Measurements from ENCODE around the gene CDKN3. TPM values are rescaled to one million over a fixed set of nuclear protein-coding genes. Genes with fewer than 3 reads are reported as not detected.

CDKN3 gene, protein sequence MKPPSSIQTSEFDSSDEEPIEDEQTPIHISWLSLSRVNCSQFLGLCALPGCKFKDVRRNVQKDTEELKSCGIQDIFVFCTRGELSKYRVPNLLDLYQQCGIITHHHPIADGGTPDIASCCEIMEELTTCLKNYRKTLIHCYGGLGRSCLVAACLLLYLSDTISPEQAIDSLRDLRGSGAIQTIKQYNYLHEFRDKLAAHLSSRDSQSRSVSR
- total RNA-seq (2014; rRNA removed; shearing (Covaris generic)) = 147 and 177 TPM in 2 replicates
- 243 and 307 TPM in 2 replicates for polyA plus RNA-seq (2014; cell fraction: nucleus; rRNA removed)

DNA sequence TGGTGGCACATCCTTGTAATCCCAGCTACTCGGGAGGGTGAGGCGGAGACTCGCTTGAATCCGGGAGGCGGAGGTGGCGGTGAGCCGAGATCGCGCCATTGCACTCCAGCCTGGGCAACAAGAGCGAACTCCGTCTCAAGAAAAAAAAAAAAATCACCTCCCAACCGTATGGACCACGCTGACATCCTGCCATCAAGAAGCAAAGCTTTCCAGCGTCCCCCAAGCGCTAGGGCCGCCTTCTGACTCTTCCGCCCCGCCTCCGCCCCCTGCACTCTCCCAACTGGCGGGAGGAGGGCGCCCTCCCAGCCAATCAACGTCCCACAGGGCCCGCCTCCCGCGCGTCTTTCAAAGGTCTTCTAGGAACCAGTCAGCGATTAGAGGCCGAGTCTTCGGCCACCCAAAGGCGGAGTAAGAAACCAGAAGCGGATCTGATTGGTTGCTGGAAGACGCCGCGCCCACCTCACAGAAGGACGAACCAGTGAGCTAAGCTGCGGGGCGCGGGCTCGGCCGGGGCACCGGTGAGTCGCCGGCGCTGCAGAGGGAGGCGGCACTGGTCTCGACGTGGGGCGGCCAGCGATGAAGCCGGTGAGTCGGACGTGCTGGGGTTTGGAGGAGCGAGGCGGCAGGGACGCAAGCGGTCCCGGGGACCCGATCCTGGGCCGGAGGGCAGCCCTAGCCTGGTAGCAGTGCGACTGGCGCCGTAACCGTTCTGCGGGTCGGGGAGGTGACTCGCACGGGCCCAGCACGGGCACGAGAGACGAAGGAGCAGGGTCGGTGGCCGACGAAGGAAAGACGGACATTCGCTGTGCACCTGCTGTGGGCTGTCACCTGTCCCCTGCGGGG is at the start of gene CDKN3:
Gene CDKN3, plus strand, starts transcription at position 515 of the 843 bp plus-strand sequence. Its CDS starts 62 bp downstream, at position 577.
- DNase-seq (ENCODE audit: extremely low read depth, low read depth) = peak; percentile 100

DNA sequence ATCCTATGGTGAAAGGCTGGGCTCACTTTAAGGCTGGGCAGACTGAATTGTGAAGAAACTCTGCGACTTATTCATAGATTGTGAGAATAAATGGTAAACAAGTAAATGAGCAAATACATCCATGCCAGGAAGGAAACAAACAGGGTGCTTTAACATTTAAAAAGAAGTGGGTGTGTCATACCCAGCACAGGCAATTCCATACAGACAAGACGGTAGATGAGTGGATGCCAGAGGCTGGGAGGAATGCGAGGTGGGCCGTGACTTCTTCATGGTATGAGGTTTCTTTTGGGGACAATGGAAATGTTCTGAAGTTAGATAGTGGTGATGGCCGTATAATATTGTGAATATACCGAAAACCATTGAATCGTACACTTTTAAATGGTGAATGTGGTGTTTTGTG is 49.8 kb upstream of the CDKN3 start:
- no peak for DNase-seq (ENCODE audit: extremely low read depth, low read depth)

DNA sequence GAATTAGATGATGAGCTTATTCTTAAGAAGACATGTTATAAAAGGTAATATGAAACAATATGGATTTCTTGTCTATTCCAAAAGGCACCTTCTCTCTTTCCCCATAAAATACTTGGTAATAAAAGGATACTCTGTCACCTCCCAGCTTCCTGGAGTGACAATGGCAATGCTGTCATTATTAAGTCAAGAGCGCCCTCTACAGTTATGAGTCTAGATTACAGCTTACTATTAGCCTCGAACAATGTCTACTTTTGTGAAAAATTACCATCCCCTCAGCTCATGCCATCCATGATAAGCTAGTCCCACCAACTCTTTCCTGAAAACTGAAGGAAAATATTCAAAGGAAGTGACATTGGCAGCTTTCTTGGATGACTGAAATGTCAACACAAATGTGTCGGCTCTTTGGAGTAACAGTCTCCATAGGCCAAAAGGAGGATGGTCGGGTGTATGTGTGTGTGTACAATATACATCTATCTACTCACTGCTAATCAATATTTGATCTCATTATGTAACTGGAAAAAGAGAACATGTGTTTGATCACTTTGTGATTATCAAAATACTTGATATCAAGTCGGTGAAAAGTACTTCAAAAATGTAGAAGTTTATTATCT is 48.7 kb upstream of the CDKN3 start:
- peak; percentile 69 for DNase-seq (ENCODE audit: extremely low read depth, low read depth)

DNA sequence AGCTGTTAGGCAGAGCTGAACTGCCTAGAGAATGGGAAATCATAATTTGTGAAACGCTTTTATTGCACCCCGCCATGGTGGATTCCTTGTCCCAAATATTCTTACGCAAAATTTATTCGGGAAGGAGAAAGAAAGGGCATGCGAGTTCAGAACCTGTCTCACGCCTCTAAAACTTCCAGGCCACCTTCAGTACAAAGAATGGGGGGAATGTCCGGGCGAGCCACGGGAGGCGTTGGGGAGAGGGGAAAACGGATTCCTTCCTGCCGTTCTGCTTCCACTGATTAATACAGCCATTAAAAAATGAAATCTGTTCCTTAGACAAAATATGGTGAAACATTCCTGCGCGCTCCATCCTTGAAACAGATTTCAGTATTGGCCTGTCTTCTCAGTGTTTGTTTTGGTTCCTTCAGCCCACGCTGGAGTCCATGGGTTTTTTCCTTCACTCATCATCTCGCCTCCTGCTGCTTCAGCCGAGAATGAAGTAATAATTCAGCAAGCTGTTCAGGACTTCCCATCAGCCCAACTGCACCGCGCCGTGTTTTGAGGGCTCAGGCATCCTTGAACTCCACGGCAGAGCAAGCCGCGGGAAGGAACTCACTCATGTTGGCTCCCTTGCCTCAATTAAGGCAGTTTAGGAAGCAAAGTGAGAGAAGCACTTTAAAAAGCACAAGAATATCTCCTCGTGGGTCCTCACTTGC is 47.7 kb upstream of the CDKN3 start:
- DNase-seq (ENCODE audit: extremely low read depth, low read depth) = no peak

DNA sequence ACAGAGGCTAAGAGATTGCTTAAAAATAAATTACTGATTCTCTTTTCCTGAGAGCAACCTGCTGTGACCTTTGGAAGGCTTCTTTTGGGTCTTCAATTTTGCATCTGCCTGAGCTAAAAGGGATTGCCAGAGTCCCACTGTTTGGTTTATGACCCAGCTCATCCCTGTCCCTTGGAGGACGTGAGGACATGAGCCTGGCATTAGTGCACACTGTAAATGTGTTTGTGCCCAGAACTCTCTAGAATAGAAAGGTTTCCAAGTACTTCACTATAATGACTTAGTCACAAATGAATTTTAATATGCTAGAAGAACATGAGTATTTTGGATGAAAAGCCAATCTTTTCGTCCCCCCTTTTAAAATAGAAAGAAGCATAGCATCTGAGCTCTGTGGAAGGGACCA is 47.1 kb upstream of the CDKN3 start:
- no peak for DNase-seq (ENCODE audit: extremely low read depth, low read depth)

DNA sequence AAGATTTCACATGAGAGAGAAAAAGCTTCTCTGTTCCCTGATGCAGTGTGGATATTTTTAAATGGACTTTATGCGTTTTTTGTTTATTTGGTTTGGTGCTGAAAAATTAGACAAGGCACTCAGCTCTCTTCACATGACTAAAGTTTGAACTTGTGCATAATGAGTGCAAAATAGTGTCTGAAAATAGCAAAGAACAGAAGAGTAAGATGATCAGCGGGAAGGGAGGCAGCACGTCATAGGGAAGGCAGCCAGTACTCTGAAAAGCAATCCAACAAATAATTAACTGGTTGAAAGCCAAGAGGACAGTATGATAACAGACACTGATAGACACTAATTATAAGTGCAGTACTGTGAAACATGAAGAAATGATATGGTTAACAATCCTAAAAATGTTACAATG is 46.6 kb upstream of the CDKN3 start:
- DNase-seq (ENCODE audit: extremely low read depth, low read depth) = no peak

DNA sequence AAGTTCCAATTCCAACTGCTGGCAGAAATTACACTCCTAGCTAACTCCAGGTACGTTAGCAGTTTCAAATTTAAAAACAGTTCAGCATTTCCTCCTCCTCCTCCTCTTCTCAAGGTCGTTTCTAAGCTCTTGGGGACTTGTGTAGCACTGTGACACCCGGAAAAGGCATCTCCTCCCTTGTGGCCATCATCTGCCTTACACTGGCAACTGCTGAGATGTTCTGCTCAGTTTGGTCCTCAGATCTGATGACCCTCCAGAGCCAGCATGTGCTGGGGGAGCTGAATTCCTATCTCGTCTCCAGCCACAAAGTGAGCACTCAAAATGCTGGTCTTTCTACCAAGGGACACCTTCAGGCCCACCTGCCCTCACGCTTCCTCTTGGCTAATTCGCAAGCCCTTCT is 43.5 kb upstream of the CDKN3 start:
- no peak for DNase-seq (ENCODE audit: extremely low read depth, low read depth)

DNA sequence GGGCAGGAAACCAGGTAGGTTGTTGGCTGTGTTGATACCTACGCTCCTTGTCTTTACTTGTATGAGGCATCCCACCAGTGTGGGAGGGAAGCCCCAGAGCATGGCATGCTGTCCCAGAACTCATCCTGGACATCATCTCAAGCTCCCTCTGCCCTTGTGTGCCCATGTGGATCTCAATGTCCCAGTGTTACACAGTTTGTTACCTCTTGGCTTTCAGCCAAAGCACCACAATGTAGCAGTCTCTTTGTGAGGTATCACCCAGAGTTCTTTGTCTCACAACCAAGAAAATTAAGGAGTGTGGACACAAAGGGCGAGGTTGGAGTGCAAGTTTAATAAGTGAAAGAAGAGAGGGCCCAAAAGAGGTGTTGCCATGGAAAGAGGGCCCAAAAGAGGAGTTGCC is 43.1 kb upstream of the CDKN3 start:
- no peak for DNase-seq (ENCODE audit: extremely low read depth, low read depth)

DNA sequence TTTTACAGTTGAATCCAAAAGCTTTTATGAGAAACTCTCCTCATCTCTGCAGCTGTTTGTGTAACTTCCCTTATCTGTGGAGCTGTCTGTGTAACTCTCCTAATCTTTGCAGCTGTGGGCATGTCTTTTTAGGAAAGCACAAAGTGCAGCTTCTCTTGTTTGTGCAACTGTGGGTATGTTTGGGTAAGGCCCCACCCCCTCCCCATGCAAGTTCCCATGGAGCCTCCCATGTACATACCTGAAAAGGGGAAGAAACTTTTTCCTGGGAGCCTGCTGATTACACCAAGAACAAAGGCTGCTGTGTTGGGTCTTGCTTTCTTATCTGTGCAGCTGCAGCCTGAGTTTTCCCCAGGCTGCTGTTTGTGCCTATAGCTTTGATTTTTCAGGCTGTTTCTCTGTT is 42.7 kb upstream of the CDKN3 start:
- no peak for DNase-seq (ENCODE audit: extremely low read depth, low read depth)

DNA sequence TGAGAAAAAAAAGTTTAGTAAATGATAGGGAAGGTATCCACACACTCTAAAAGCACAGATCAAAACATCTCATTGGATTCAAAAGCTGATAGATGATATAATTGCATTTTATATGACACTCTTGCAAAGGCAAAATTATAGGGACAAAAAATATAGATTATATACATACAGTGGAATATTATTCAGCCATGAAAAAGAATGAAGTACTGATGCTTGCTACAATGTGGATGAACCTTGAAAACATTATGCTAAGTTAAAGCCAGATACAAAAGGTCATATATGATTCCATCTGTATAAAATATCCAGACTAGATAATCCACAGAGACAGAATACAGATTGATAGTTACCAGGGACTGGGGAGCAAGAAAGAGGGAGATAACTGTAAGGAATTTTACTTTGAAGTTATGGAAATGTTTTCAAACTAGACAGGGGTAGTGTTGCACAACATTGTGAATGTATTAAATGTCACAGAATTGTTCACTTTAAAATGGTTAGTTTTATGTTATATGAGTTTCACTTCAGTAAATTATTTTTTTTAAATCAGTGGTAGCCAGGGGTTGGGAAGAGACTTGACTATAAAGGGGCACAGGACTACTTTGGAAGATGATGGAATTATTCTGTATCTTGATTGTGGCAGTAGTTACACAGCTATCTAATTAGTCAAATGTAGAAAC is 41.7 kb upstream of the CDKN3 start:
- no peak for DNase-seq (ENCODE audit: extremely low read depth, low read depth)

DNA sequence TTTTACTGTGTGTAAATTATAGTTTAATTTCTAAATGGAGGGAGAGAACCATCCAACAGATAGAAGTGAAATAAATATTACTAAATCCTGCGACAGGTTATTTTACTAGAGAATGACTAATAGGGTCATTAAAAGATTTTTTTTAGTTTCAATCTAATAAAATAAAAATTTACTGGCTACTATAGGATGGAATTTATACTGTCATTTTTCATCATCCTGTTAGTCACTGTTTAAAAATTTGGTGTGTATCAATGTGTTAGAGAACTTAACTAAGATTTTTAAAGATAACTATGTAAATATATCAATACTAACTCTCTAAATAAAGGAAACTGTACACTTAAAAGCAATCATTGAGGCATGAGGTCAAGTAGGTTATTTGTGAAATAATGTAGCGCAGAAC is 41.1 kb upstream of the CDKN3 start:
- DNase-seq (ENCODE audit: extremely low read depth, low read depth) = no peak

DNA sequence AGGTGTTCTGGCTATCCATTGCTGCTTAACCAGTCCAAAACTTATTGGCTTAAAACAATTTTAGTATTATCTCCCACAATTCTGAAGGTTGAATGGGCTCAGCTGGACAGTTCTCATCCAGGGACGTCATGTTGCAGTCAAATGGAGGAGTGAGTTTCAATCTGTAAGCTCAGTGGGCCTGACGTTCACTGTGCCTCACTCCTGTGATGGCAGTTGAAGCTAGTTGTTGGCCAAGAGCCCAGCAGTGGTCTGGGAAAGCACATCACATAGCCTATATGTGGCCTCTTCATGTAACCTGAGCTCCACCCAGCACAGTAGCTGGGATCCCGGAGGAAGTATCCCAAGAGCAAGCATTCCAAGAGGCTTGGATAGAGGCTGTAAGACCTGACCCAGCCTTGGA is 40.6 kb upstream of the CDKN3 start:
- DNase-seq (ENCODE audit: extremely low read depth, low read depth) = no peak

DNA sequence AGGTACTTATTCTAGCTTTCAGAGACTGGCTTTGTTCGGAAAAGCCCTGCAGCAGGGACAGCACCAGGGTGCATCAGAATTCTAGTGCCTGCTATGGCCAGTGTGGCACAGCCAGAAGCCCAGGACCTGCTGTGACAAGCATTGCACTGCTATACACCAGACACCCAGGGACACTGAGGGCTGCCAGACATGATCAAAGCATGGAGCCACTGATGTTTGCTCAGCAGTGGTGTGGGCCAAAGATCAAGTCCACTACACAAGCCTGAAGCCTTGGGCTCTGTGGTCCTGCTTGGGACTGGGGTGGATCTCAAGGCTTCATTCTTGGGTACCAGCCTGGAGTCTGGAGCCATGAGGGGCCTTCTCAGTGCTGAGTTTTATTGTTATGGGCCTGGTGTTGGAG is 36.1 kb upstream of the CDKN3 start:
- DNase-seq (ENCODE audit: extremely low read depth, low read depth) = no peak

DNA sequence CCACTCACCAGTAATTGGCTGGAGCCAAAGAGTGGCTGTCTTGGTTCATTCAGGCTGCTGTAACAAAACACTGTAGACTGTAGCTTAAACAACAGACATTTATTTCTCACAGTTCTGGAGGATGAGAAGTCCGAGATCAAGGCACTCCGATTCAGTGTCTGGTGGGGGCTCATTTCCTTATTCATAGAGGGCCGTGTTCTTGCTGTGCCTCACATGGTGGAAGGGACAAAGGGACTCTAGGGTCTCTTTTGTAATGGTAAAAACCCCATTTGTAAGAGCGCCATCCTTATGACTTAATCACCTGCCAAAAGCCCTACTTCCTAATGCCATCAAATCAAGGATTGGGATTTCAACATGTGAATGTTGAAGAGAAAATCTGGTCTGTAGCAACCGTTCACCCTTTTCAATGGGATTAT is 34.7 kb upstream of the CDKN3 start:
- DNase-seq (ENCODE audit: extremely low read depth, low read depth) = no peak

DNA sequence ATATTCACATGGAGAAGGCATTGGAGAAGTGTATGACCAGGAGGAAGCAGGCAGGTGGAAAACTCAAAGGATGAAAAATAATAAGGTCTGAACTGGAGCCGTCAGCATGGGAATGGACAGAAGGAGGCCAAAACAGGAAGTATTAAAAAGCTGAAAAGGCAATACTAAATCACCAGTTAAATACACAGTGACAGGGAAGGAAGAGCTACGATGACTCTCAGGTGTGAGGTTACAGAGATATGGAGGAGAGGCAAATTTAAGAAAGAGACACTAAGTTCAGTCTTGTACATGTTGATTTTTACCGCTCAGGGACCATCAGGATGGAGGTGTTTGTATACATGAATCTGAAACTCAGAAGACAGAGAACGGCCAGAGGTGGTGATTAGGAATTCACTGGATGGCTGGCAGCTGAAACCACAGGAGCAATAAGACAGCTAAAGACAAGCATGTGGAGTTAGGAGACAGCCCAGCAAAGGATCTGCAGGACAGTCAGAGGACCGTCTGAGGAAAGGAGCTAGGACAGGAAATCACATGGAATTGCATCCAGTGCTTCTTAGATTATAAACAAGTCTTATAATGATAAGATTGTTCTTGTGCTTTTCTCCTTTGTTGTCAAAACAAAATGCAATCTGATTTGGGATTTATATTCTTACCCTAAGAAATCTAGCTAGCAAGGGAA is 33.9 kb upstream of the CDKN3 start:
- DNase-seq (ENCODE audit: extremely low read depth, low read depth) = no peak

DNA sequence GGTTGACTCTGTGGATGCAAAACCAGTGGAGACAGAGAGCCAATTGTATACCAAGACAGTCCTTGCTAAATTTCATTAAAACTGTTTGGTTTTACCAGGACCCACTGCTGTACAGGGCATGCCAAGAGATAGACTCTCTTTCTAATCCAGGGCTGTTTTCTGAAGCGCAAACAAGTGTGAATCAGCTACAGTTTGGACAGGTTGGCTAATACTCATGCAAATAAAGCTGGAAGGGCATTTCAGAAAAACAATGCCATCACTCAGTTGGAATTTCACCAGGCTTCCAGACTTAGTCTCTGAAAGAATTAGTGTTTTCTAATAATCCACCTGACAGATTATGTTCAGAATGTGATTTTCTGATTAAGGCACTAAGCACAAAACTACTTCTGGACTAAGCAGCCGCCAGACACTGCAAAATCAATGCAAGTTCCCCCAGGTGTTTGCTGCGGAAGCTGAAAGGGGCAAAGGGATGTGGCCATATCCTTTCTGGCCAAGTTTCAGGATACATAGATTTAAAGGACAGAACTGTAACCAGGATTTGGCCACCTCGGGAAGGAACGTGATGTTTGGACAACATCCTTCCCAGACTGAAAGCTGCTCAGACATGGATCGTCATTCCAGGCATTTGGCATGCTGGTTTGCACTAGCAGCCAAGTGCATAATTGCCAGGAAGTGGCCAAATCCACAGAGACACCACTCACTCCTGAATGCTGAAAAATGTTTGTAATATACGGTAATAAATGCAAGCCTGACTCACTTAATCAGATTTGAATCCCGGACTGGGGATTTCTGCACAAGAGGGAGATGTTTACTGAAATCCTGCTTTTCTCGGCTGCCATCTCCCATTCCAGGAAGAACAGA is 32.0 kb upstream of the CDKN3 start:
- no peak for DNase-seq (ENCODE audit: extremely low read depth, low read depth)

DNA sequence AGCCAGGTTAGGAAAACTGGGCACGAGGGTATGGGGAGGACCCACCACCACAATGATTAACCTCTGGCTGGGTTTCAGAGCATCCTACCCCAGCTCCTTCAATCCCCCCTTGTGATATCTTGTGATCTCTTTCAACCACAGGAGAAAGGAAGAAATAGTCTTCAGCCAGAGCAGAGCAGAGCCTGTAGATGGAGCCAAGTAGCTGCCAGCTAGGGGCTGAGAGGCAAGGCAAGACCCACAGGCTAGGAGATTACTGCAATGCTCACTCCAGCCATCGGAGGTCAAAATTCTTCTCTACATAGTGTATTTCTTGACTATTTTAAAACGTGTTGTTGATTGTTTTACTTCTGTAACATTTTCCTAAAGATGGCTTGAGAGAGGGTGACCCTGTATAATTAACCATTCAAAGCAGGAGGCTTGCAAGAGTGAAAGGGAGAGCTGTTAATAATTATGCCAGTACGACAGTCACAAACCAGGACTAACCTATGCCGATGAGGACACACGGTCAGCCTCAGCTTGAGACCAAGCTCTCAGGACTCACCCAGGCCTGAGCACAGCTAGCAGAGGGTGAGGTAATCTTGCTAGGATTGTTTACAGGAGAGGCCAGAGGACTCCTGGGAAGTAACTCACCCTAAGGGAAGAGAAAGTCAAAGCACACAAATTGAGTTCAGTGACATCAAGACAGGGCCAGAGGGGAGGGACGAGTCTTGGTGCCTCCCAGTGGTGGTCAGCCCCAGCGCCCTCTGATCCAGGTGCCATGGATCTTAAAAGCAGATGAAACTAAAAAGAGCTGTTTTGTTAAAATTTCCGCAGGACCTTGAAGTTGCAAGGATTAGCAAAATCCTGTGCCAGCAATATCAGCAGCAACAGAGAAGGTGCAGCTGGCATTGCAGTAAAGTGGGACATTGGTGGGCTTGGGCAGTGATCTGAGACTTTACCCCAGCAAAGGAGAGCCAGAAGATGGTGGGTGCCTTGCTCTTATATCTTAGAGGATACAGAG is 29.8 kb upstream of the CDKN3 start:
- peak; percentile 58 for DNase-seq (ENCODE audit: extremely low read depth, low read depth)

DNA sequence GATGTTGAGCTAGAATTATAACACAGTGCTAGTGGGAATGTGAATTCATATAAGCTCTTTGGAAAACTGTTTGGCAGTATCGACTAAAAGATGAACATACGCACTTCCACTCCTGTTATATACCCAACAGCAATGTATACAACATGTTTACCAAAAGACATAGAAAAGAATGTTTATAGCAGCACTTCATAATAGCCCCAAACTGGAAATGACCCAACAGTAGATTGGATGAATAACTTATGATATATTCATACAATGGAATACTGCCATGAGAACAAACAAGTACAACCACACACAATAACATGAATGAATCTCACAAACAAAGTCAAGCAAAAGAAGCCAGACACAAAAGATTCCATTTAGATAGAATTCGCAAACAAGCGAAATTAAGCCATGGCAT is 28.5 kb upstream of the CDKN3 start:
- DNase-seq (ENCODE audit: extremely low read depth, low read depth) = no peak

Measured in NCI-H460 (cell line).